OCI-LY7 (cell line): ENCODE results near the gene TERB2.

Experiments
- CTCF ChIP-seq: fragments of 200-600 bp; sonication (generic); conservative IDR thresholded peaks from 2 replicates; pipeline ENCODE4 v1.5.1; 2014; ENCODE audit warnings: mild to moderate bottlenecking, antibody characterized with exemption, low read length, moderate library complexity, mixed read lengths
- EZH2phosphoT487 ChIP-seq: fragments of 200-600 bp; sonication (generic); IDR thresholded peaks from 2 replicates; pipeline ENCODE4 v1.6.1; 2018; ENCODE audit warnings: low read depth, borderline replicate concordance, mild to moderate bottlenecking, mixed run types, antibody characterized with exemption, low read length, moderate library complexity, mixed read lengths

GRCh38 chr15:44918136-44918535 lies 38.4 kb upstream of the TERB2 start:
- TF ChIP-seq CTCF (no peak), EZH2phosphoT487 (no peak)
